NT2/D1 (cell line): ENCODE measurements around the gene ABCF1.

Source experiments
- YY1 ChIP-seq: IDR thresholded peaks from 2 replicates; pipeline ENCODE4 v1.6.1; 2011; ENCODE audit not compliant: insufficient read length, insufficient read depth
- ZNF274 ChIP-seq: IDR thresholded peaks from 2 replicates; pipeline ENCODE4 v1.6.1; 2011; ENCODE audit warnings: mild to moderate bottlenecking, low read depth, low read length

GRCh38 chr6:30612687-30613248 is 41.5 kb downstream of the ABCF1 start:
- TF ChIP-seq YY1 (no peak), ZNF274 (no peak)
